Osteoblast (primary cell): ENCODE results near the gene CDH4. TPM values are rescaled to one million over a fixed set of nuclear protein-coding genes. Genes with fewer than 3 reads are reported as not detected.

Experiments
- DNase-seq: peaks from one replicate; pipeline ENCODE4 v3.0.0; 2011; ENCODE audit warnings: low spot score, mixed read lengths; ENCODE audit not compliant: insufficient read length; ENCODE audit errors: missing footprints
- H2AFZ ChIP-seq: 2 replicates; pipeline ENCODE4 v1.6.0; 2011; ENCODE audit warnings: mild to moderate bottlenecking, low read length
- H3K27ac ChIP-seq: 2 replicates; pipeline ENCODE4 v1.5.1; 2011; ENCODE audit warnings: mild to moderate bottlenecking, low read depth, low read length, moderate library complexity
- H3K27me3 ChIP-seq: 2 replicates; pipeline ENCODE4 v1.6.0; 2012; ENCODE audit warnings: mild to moderate bottlenecking, control low read depth, inconsistent platforms, low read length, moderate library complexity; ENCODE audit not compliant: insufficient read depth
- H3K36me3 ChIP-seq: 2 replicates; pipeline ENCODE4 v1.5.1; 2011; ENCODE audit warnings: mild to moderate bottlenecking, low read length, control low read depth, moderate library complexity; ENCODE audit not compliant: insufficient read depth
- H3K4me1 ChIP-seq: 2 replicates; pipeline ENCODE4 v1.5.1; 2011; ENCODE audit warnings: mild to moderate bottlenecking, low read length, control low read depth, moderate library complexity; ENCODE audit not compliant: insufficient read depth
- H3K4me2 ChIP-seq: 2 replicates; pipeline ENCODE4 v1.6.0; 2011; ENCODE audit warnings: mild to moderate bottlenecking, low read length; ENCODE audit not compliant: insufficient read depth
- H3K4me3 ChIP-seq: fragments of 200-600 bp; sonication (generic); 3 replicates; pipeline ENCODE4 v1.5.1; 2012; ENCODE audit warnings: mild to moderate bottlenecking, low read length, inconsistent platforms; ENCODE audit not compliant: insufficient read depth
- H3K79me2 ChIP-seq: 2 replicates; pipeline ENCODE4 v1.6.0; 2012; ENCODE audit warnings: mild to moderate bottlenecking, low read length, control low read depth, inconsistent platforms; ENCODE audit not compliant: insufficient read depth
- H3K9me3 ChIP-seq: 2 replicates; pipeline ENCODE4 v1.5.1; 2011; ENCODE audit warnings: low read depth, low read length, control low read depth
- H4K20me1 ChIP-seq: 2 replicates; pipeline ENCODE4 v1.6.0; 2012; ENCODE audit warnings: mild to moderate bottlenecking, low read length, control low read depth; ENCODE audit not compliant: insufficient read depth
- CTCF ChIP-seq: IDR thresholded peaks from 2 replicates; pipeline ENCODE4 v1.5.1; 2011; ENCODE audit warnings: mild to moderate bottlenecking, low read depth, low read length, moderate library complexity; ENCODE audit errors: extremely low read depth
- total RNA-seq: library from RNA; depleted of rRNA; stranded (reverse); fragments of >200 nt; gene quantifications from 2 replicates; pipeline ENCODE4 v1.2.3, GENCODE V29; 2012

CDH4 gene
- total RNA-seq, 1 donor, result 1.1 TPM

DNA sequence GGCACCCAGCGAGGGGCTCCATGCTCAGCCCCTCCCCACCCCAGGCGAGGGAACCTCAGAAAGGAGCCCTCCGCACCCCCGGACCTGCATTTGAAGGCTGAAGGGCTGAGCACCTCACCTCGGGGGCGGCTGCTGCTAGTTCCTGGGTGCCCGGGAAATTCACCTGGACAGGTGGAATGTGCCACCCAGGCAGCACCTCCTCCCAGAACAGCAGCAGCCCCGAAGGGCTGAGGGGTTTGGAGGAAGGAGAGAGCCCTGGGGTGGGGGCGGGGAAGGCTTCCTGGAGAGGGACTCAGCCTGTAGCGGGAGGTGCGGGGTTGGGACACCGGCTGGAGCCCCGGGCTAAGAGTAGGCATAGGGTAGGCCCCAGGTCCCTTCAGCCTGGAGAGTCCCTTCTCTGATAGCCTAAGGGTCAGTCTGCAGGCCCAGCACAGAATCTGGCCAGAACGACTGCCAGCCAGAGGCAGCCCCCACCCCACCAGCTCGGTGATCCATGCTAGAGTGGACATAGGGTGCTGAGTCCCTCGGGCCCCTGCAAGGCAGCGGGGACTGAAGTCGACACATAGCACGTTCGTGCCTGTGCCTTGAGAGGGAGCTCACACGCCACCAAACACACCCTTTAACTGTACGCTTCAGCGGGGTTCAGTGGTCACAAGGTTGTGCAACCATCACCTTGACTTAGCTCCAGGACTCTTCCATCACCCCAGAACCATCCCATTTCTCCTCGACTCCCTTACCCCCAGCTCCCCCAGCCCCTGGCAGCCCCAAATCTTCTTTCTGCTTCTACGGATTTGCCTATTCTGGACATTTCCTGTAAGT, 632.7 kb downstream of the CDH4 start:
- H3K4me3 ChIP-seq, result no peak overlapping the region
- H3K36me3 ChIP-seq, result no peaks in the 10 kb centered on the region
- H4K20me1 ChIP-seq, result no peaks in the 10 kb centered on the region
- H3K79me2 ChIP-seq, result no peaks in the 10 kb centered on the region
- DNase-seq, result no peak
- H3K27ac ChIP-seq, result no peak overlapping the region
- H3K27me3 ChIP-seq, result no peaks in the 10 kb centered on the region
- no peak overlapping the region for H2AFZ ChIP-seq
- no peaks in the 10 kb centered on the region for H3K9me3 ChIP-seq
- no peak overlapping the region for H3K4me2 ChIP-seq
- H3K4me1 ChIP-seq, result peaks cover 10% of the 10 kb centered on the region
- TF ChIP-seq CTCF, result no peak

GRCh38 chr20:61885759-61886715, 634.0 kb downstream of the CDH4 start:
- peaks cover 10% of the 10 kb centered on the region for H3K4me1 ChIP-seq
- no peak overlapping the region for H3K4me2 ChIP-seq
- no peaks in the 10 kb centered on the region for H3K79me2 ChIP-seq
- no peak overlapping the region for H3K27ac ChIP-seq
- no peak overlapping the region for H3K4me3 ChIP-seq
- H3K36me3 ChIP-seq, result no peaks in the 10 kb centered on the region
- H3K9me3 ChIP-seq, result no peaks in the 10 kb centered on the region
- H2AFZ ChIP-seq, result no peak overlapping the region
- no peaks in the 10 kb centered on the region for H4K20me1 ChIP-seq
- peak; percentile 66 for DNase-seq
- TF ChIP-seq CTCF, result no peak
- H3K27me3 ChIP-seq, result no peaks in the 10 kb centered on the region

DNA sequence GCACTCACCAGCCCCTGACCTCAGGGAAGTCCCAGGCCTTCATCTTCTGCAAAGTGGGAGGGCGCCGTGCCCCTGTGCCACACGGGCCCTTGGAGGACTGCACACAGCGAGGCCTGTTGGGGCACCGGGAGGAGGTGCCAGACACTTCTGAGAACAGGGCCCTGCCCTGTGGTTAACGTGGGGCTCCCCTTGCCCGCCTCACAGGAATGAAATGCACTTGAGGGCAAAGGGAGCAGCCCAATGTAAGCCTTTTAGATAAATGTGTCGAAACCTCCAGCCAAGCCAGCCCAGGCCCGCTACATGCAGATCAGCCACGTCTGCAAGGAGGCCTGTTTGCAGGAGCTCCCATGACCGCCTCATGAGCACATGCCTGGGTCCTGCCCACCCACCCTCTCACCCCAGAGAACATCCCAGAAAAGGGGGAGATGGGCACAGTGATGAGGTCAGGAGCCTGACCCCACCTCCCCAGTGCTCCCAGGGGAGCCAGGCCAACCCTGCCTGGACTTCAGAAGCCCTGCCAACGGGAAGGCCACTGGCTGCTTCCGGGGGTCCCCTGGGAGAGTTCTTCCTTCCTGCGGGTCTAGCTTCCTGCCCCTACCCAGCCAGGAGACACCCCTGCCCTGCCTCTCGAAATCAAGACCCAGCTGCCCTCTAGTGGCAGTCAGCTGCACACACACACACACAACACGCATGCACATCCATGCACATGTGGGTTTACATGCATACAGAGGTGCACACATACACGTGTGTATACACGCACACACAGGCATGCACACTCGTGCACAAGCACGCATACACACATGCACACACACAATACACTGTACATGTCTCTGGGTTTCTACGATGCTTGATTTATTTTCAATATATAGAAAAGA, 634.9 kb downstream of the CDH4 start:
- Histone ChIP-seq H3K27ac (no peak overlapping the region), H3K27me3 (no peaks in the 10 kb centered on the region), H3K4me3 (no peak overlapping the region), H3K36me3 (no peaks in the 10 kb centered on the region), H3K79me2 (no peaks in the 10 kb centered on the region), H4K20me1 (no peaks in the 10 kb centered on the region), H3K9me3 (no peaks in the 10 kb centered on the region), H2AFZ (no peak overlapping the region), H3K4me1 (peaks cover 10% of the 10 kb centered on the region), H3K4me2 (no peak overlapping the region)
- peak; percentile 95 for DNase-seq
- TF ChIP-seq CTCF, result peak; percentile 76
